WTC11 (cell line): ENCODE measurements around the gene FGD3. TPM values are rescaled to one million over a fixed set of nuclear protein-coding genes. Genes with fewer than 3 reads are reported as not detected.

Experiments
- ATAC-seq: fragments of 200-7000 bp; cut with Tn5 transposase; 2 replicates; pipeline ENCODE4 v1.10.0; 2021; ENCODE audit warnings: mild to moderate bottlenecking, moderate library complexity
- CTCF ChIA-PET: fragments of 300-600 bp; sonication (Branson Sonifier 250); formaldehyde crosslinking; loops from one replicate; lab custom pipeline; 2021; ENCODE audit warnings: antibody characterized with exemption; lab: Charles Lee
- POLR2A ChIA-PET: fragments of 350-600 bp; sonication (Branson Sonifier 250); formaldehyde crosslinking; loops from one replicate; lab custom pipeline; 2021; ENCODE audit warnings: antibody characterized with exemption; lab: Charles Lee
- DNase-seq: peaks from one replicate; pipeline ENCODE4 v3.0.0; 2021; ENCODE audit warnings: low spot score
- H3K27ac Mint-ChIP-seq: 2 replicates; pipeline ENCODE4 v1.8.0; 2021; ENCODE audit warnings: mixed read lengths
- H3K27me3 Mint-ChIP-seq: 2 replicates; pipeline ENCODE4 v1.8.0; 2021; ENCODE audit warnings: low read depth, mild to moderate bottlenecking, moderate library complexity, mixed read lengths
- H3K36me3 Mint-ChIP-seq: 2 replicates; pipeline ENCODE4 v1.8.0; 2021; ENCODE audit warnings: mixed read lengths
- H3K4me1 Mint-ChIP-seq: 2 replicates; pipeline ENCODE4 v1.8.0; 2022; ENCODE audit warnings: mixed read lengths
- H3K4me3 Mint-ChIP-seq: 2 replicates; pipeline ENCODE4 v1.8.0; 2021; ENCODE audit warnings: mild to moderate bottlenecking, moderate library complexity, mixed read lengths
- H3K9me3 Mint-ChIP-seq: 2 replicates; pipeline ENCODE4 v1.8.0; 2021; ENCODE audit warnings: mixed read lengths
- AFF4 ChIP-seq: sonication (generic); formaldehyde crosslinking; IDR thresholded peaks from 2 replicates; pipeline ENCODE4 v1.8.1; 2023; ENCODE audit warnings: mild to moderate bottlenecking, missing genetic modification reagents, borderline replicate concordance
- AR ChIP-seq: fragments of 250-450 bp; sonication (Bioruptor Pico); IDR thresholded peaks from 2 replicates; pipeline ENCODE4 v1.9.0; 2021; ENCODE audit warnings: mild to moderate bottlenecking
- CBFB ChIP-seq: sonication (generic); formaldehyde crosslinking; IDR thresholded peaks from 2 replicates; pipeline ENCODE4 v1.8.1; 2022; ENCODE audit warnings: mild to moderate bottlenecking, low read depth, missing genetic modification reagents
- CDX4 ChIP-seq: fragments of 250-450 bp; sonication (Bioruptor Pico); IDR thresholded peaks from 2 replicates; pipeline ENCODE4 v1.9.0; 2021; ENCODE audit warnings: moderate library complexity, mild to moderate bottlenecking, inconsistent platforms, borderline replicate concordance
- E2F4 ChIP-seq: sonication (generic); formaldehyde crosslinking; IDR thresholded peaks from 2 replicates; pipeline ENCODE4 v1.8.1; 2022; ENCODE audit warnings: low read depth, mild to moderate bottlenecking, moderate library complexity, missing genetic modification reagents, borderline replicate concordance
- EMX1 ChIP-seq: fragments of 250-450 bp; sonication (Bioruptor Pico); IDR thresholded peaks from 2 replicates; pipeline ENCODE4 v1.8.0; 2021; ENCODE audit warnings: mild to moderate bottlenecking
- ERG ChIP-seq: fragments of 250-450 bp; sonication (Bioruptor Pico); IDR thresholded peaks from 2 replicates; pipeline ENCODE4 v1.8.0; 2021; ENCODE audit warnings: mild to moderate bottlenecking
- FOXJ3 ChIP-seq: sonication (generic); formaldehyde crosslinking; IDR thresholded peaks from 2 replicates; pipeline ENCODE4 v1.9.0; 2021; ENCODE audit warnings: missing genetic modification reagents, mild to moderate bottlenecking, borderline replicate concordance
- IRF2 ChIP-seq: sonication (generic); formaldehyde crosslinking; IDR thresholded peaks from 2 replicates; pipeline ENCODE4 v1.8.0; 2022; ENCODE audit warnings: low read depth, missing genetic modification reagents, borderline replicate concordance
- JAZF1 ChIP-seq: fragments of 250-450 bp; sonication (Bioruptor Pico); IDR thresholded peaks from 2 replicates; pipeline ENCODE4 v1.9.0; 2021; ENCODE audit warnings: moderate library complexity, mild to moderate bottlenecking, inconsistent platforms
- JUN ChIP-seq: sonication (generic); formaldehyde crosslinking; IDR thresholded peaks from 2 replicates; pipeline ENCODE4 v1.8.0; 2023; ENCODE audit warnings: mild to moderate bottlenecking, missing genetic modification reagents
- MLX ChIP-seq: sonication (generic); formaldehyde crosslinking; IDR thresholded peaks from 2 replicates; pipeline ENCODE4 v1.8.1; 2023; ENCODE audit warnings: mild to moderate bottlenecking, missing genetic modification reagents, moderate library complexity
- MXD4 ChIP-seq: fragments of 250-450 bp; sonication (Bioruptor Pico); IDR thresholded peaks from 2 replicates; pipeline ENCODE4 v1.8.0; 2021; ENCODE audit warnings: mild to moderate bottlenecking, moderate library complexity, borderline replicate concordance
- NFYB ChIP-seq: sonication (generic); formaldehyde crosslinking; conservative IDR thresholded peaks from 2 replicates; pipeline ENCODE4 v1.8.0; 2022; ENCODE audit warnings: low read depth, missing genetic modification reagents
- PRDM15 ChIP-seq: sonication (generic); formaldehyde crosslinking; IDR thresholded peaks from 2 replicates; pipeline ENCODE4 v1.8.0; 2022; ENCODE audit warnings: missing genetic modification reagents
- RORB ChIP-seq: fragments of 250-450 bp; sonication (Bioruptor Pico); IDR thresholded peaks from 2 replicates; pipeline ENCODE4 v1.9.0; 2021; ENCODE audit warnings: mild to moderate bottlenecking
- ZNF219 ChIP-seq: sonication (generic); formaldehyde crosslinking; IDR thresholded peaks from 2 replicates; pipeline ENCODE4 v1.8.0; 2023; ENCODE audit warnings: missing genetic modification reagents, mild to moderate bottlenecking, borderline replicate concordance
- ZNF317 ChIP-seq: sonication (generic); formaldehyde crosslinking; IDR thresholded peaks from 2 replicates; pipeline ENCODE4 v1.8.1; 2023; ENCODE audit warnings: low read depth, mild to moderate bottlenecking, moderate library complexity, missing genetic modification reagents, borderline replicate concordance
- ZNF423 ChIP-seq: fragments of 250-450 bp; sonication (Bioruptor Pico); IDR thresholded peaks from 2 replicates; pipeline ENCODE4 v2.1.2; 2022; ENCODE audit warnings: mild to moderate bottlenecking, moderate library complexity
- total RNA-seq: library from RNA; stranded (reverse); gene quantifications from 3 replicates; pipeline ENCODE4 v1.2.3, GENCODE V29; 2021

The FGD3 gene
- total RNA-seq, 1 experiment from 2014 or later = 1.9 TPM

GRCh38 chr9:93081081-93081529, 133.8 kb downstream of the FGD3 start:
- Mint-ChIP-seq H3K27ac (no peak overlapping the region), H3K4me1 (0 out of 2 replicates have a peak, but pooled peaks cover 2% of the 10 kb centered on the region), H3K36me3 (peaks cover 8% of the 10 kb centered on the region), H3K27me3 (no peaks in the 10 kb centered on the region), H3K4me3 (no peak overlapping the region), H3K9me3 (peaks cover 6% of the 10 kb centered on the region)
- POLR2A ChIA-PET = no interaction called here
- ATAC-seq = no peak
- DNase-seq = peak; percentile 6
- TF ChIP-seq CDX4 (CRISPR knock-in tag) (no peak), ZNF423 (CRISPR knock-in tag) (no peak), MLX (CRISPR knock-in tag) (no peak), JAZF1 (no peak), EMX1 (no peak)
- CTCF ChIA-PET = interaction anchor here (0.6 to 1.5 kb wide), 3 partner anchors 28 to 935 kb away, joined by 3 to 4 read pairs (median 3); no protein-coding TSS in a partner anchor

- TF ChIP-seq PRDM15 (CRISPR knock-in tag) (no peak), E2F4 (CRISPR knock-in tag) (no peak), MXD4 (CRISPR knock-in tag) (no peak), IRF2 (CRISPR knock-in tag) (no peak), ZNF317 (CRISPR knock-in tag) (no peak), CBFB (CRISPR knock-in tag) (no peak), ZNF219 (CRISPR knock-in tag) (no peak), RORB (CRISPR knock-in tag) (no peak), AFF4 (CRISPR knock-in tag) (no peak), NFYB (CRISPR knock-in tag) (no peak), ERG (CRISPR knock-in tag) (no peak), FOXJ3 (CRISPR knock-in tag) (no peak), AR (no peak), JUN (CRISPR knock-in tag) (no peak)
- TF ChIP-seq, all 79 proteins: peak for 0
- 0 out of 2 replicates have a peak, but pooled peaks cover 2% of the 10 kb centered on the region for H3K4me1 Mint-ChIP-seq
- no peak for ATAC-seq
- no peak overlapping the region for H3K27ac Mint-ChIP-seq
- no peak for DNase-seq
- peaks cover 11% of the 10 kb centered on the region for H3K9me3 Mint-ChIP-seq
- POLR2A ChIA-PET = no interaction called here
- no peak overlapping the region for H3K4me3 Mint-ChIP-seq
- no peaks in the 10 kb centered on the region for H3K27me3 Mint-ChIP-seq
- CTCF ChIA-PET = interaction anchor here (1.5 kb wide), 1 partner anchor 27 kb away, joined by 4 read pairs; no protein-coding TSS in a partner anchor
- H3K36me3 Mint-ChIP-seq = peaks cover 12% of the 10 kb centered on the region
Observed at GRCh38 chr9:93081931-93082330, 134.6 kb downstream of the FGD3 start.
